HCT116 (cell line): ENCODE data around the gene IGFBPL1.
A peak's percentile ranks its signal among the peaks of the same experiment; 100 is the strongest.

Experiments used
- CBX3 ChIP-seq: IDR thresholded peaks from 2 replicates; pipeline ENCODE4 v1.6.1; 2012; ENCODE audit warnings: low read depth
- CEBPB ChIP-seq: IDR thresholded peaks from 2 replicates; pipeline ENCODE4 v1.6.1; 2012; ENCODE audit warnings: low read depth
- CTCF ChIP-seq, 3 experiments: fragments of 200-600 bp in 1 of 3; sonication (generic) in 1 of 3; IDR thresholded peaks in 2 of 3; conservative IDR thresholded peaks in 1 of 3; 2 replicates each; pipeline ENCODE4 v1.5.1; 2012 to 2017; ENCODE audit warnings: low read depth in 2 of 3, low read length in 2 of 3, antibody characterized with exemption in 1 of 3, borderline replicate concordance in 1 of 3, control low read depth in 1 of 3, mild to moderate bottlenecking in 1 of 3, mixed read lengths in 1 of 3, mixed run types in 1 of 3, moderate library complexity in 1 of 3; ENCODE audit not compliant: insufficient read depth in 1 of 3
- EZH2 ChIP-seq: fragments of 200-600 bp; sonication (generic); IDR thresholded peaks from 2 replicates; pipeline ENCODE4 v1.6.1; 2017; ENCODE audit warnings: antibody characterized with exemption, mixed run types
- EZH2phosphoT487 ChIP-seq: fragments of 200-600 bp; IDR thresholded peaks from 2 replicates; pipeline ENCODE4 v1.6.1; 2018; ENCODE audit warnings: antibody characterized with exemption, borderline replicate concordance
- JUND ChIP-seq: IDR thresholded peaks from 2 replicates; pipeline ENCODE4 v1.6.1; 2012
- MAX ChIP-seq: IDR thresholded peaks from 2 replicates; pipeline ENCODE4 v1.6.1; 2012
- POLR2A ChIP-seq: IDR thresholded peaks from 2 replicates; pipeline ENCODE4 v1.7.0; 2011; ENCODE audit warnings: borderline replicate concordance; ENCODE audit not compliant: insufficient read depth, insufficient read length; ENCODE audit errors: extremely low read depth
- POLR2AphosphoS5 ChIP-seq: IDR thresholded peaks from 2 replicates; pipeline ENCODE4 v1.6.1; 2011; ENCODE audit warnings: mild to moderate bottlenecking, low read depth, low read length, moderate library complexity
- RAD21 ChIP-seq: IDR thresholded peaks from 2 replicates; pipeline ENCODE4 v1.6.1; 2012; ENCODE audit warnings: low read depth, mild to moderate bottlenecking
- SRF ChIP-seq: IDR thresholded peaks from 2 replicates; pipeline ENCODE4 v1.6.1; 2012; ENCODE audit warnings: low read depth
- ZFX ChIP-seq: fragments of 450-650 bp; IDR thresholded peaks from 2 replicates; pipeline ENCODE4 v1.6.1; 2017
- ZNF274 ChIP-seq: fragments of 200-500 bp; sonication (Bioruptor generic); IDR thresholded peaks from 2 replicates; pipeline ENCODE4 v1.6.1; 2014; ENCODE audit warnings: mild to moderate bottlenecking, low read depth, low read length, inconsistent platforms

- TF ChIP-seq POLR2AphosphoS5, result peak; percentile 87
- peak in 2 of 3 experiments; percentile 26 to 32; a peak in 3 of 6 replicates for TF ChIP-seq CTCF (IDR thresholded peaks at IDR 0.05 in 2 of 3, conservative IDR thresholded peaks at IDR 0.05 in 1 of 3; ENCODE audit: borderline replicate concordance in 1 of 3, insufficient read depth in 1 of 3, low read depth in 2 of 3, low read length in 2 of 3)
- TF ChIP-seq ZFX, result peak; percentile 68
- no peak for TF ChIP-seq POLR2A
- no peak for TF ChIP-seq JUND
- TF ChIP-seq EZH2, result no peak
- no peak for TF ChIP-seq CBX3
- no peak for TF ChIP-seq EZH2phosphoT487
- no peak for TF ChIP-seq ZNF274
- TF ChIP-seq RAD21, result no peak
- TF ChIP-seq SRF, result no peak
- TF ChIP-seq CEBPB, result no peak
- peak; percentile 89 for TF ChIP-seq MAX
Measured at GRCh38 chr9:38392235-38393127, 31.8 kb downstream of the IGFBPL1 start, which contains the start of gene ALDH1B1.
